Activated naive CD4-positive, alpha-beta T cell treated with anti-CD3 and anti-CD28 coated beads, Interleukin-2, amount 50 U/mL, for 16 hours (primary cell): ENCODE results near the gene TBX1.
"Not testable (repeated sequence)": the region's sequence is repeated elsewhere in the genome, so short reads cannot be mapped to it uniquely, and the experiment has no call there.

Source experiments
- DNase-seq: peaks from one replicate; pipeline ENCODE4 v3.0.0-alpha.2; 2020

Gene TBX1

DNA sequence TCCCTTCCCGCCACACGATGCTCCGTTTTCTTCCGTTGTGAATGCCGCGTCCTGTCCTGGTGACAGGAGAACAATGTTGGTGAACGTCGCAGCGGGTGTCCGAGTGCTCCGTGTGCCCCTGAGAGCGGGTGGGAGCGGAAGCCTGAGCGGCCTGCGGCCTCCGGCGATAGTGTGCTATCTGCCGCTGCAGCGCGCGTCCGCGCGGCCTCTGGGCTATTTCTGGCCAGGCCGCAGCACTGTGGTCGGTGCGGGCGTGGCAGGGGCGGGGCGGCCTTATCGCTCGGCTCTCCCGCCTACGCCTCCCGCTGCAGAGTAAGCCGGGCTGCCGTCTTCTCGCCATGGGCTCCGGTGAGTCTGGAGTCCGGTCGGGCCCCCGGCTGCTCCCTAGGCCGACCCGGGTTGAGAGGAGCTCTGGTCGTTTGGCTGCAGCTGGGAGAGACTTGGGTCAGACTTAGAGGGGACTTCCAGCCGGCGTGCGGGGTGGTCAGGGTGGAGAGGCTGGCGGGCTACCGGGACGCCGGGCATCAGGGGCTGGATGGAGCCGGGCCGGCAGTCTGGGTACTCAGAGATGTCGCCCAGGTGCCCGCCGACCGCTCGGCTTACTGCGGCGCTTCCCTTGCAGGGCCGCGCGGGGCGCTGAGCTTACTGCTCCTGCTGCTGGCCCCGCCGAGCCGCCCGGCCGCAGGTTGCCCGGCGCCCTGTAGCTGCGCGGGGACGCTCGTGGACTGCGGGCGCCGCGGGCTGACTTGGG lies 37.2 kb upstream of the TBX1 start, which contains the start of gene GP1BB:
TSS of gene GP1BB (plus strand) at position 308 of the 751 bp plus-strand sequence. CDS start at position 339, 31 bp downstream.
- peak; percentile 52 for DNase-seq

DNA sequence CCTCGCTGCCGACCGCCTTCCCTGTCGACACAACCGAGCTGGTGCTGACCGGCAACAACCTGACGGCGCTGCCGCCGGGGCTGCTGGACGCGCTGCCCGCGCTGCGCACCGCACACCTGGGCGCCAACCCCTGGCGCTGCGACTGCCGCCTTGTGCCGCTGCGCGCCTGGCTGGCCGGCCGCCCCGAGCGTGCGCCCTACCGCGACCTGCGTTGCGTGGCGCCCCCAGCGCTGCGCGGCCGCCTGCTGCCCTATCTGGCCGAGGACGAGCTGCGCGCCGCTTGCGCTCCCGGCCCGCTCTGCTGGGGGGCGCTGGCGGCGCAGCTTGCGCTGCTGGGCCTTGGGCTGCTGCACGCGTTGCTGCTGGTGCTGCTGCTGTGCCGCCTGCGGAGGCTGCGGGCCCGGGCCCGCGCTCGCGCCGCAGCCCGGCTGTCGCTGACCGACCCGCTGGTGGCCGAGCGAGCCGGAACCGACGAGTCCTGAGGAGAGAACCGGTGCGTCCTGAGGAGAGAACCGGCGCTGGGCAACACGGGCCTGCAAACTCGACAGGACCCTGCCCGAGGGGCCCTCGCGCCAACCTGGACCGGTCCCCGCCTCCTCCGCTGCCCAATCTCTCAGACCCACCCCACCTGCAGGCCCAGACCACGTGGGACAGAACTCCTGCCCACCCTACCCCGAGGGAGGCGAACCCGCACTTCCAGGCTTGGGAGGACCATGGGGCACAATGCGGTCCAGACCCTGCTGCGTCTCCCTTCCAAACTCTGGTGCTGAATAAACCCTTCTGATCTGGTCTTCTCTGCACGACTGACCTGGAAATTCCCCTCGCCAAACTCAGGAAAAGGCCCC lies 36.4 kb upstream of the TBX1 start:
- peak; percentile 47 for DNase-seq

DNA sequence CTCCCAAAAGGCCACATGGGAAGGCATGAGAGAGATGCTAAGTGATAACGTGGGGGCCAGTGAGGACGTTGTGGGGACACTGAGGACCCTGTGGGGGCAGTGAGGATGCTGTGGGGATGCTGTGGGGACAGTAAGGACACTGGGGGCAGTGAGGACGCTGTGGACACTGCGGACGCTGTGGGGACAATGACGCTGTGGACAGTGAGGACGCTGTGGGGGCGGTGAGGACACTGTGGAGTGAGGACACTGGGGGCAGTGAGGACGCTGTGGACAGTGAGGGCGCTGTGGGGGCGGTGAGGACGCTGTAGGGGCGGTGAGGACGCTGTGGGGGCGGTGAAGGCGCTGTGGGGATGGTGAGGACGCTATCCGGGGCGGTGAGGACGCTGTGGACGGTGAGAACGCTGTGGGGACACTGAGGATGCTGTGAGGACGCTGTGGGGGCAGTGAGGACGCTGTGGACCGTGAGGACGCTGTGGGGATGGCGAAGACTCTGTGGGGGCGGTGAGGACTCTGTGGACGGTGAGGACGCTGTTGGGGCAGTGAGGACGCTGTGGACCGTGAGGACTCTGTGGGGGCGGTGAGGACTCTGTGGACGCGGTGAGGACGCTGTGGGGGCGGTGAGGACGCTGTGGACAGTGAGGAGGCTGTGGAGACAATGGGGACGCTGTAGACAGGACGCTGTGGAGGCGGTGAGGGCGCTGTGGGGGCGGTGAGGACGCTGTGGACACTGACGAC lies 35.5 kb upstream of the TBX1 start:
- no peak for DNase-seq

DNA sequence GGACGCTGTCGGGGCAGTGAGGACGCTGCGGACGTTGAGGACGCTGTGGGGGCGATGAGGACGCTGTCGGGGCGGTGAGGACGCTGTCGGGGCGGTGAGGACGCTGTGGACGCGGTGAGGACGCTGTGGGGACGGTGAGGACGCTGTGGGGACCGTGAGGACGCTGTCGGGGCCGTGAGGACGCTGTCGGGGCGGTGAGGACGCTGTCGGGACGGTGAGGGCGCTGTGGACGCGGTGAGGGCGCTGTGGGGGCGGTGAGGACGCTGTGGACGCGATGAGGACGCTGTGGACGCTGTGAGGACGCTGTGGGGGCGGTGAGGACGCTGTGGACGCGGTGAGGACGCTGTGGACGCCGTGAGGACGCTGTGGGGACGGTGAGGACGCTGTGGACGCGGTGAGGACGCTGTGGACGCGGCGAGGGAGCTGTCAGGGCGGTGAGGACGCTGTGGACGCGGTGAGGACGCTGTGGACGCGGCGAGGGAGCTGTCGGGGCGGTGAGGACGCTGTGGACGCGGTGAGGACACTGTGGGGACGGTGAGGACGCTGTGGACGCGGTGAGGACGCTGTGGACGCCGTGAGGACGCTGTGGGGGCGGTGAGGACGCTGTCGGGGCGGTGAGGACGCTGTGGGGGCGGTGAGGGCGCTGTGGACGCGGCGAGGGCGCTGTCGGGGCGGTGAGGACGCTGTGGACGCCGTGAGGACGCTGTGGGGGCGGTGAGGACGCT lies 34.4 kb upstream of the TBX1 start:
- not testable (repeated sequence) for DNase-seq

DNA sequence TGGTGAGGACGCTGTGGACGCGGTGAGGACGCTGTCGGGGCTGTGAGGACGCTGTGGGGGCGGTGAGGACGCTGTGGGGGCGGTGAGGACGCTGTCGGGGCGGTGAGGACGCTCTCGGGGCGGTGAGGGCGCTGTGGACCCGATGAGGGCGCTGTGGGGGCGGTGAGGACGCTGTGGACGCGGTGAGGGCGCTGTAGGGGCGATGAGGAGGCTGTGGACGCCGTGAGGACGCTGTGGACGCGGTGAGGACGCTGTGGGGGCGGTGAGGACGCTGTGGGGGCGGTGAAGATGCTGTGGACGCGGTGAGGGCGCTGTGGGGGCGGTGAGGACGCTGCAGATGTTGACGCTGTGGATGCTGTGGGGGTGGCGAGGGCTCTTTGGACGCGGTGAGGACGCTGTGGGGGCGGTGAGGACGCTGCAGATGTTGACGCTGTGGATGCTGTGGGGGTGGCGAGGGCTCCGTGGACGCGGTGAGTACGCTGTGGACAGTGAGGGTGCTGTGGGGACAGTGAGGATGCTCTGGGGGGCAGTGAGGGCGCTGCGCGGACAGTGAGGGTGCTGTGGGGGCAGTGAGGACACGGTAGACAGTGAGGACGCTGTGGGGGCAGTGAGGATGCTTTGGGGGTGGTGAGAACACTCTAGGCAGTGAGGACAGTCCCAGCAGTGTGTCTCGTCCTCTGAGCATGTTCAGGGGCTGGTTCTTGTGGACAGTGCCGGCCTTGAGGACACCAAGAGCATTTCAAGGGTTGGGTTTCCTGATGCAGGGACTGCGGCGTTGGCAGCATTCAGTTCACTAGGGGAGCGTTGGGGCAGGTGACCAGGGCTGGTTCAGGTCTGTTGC lies 33.0 kb upstream of the TBX1 start:
- no peak for DNase-seq

DNA sequence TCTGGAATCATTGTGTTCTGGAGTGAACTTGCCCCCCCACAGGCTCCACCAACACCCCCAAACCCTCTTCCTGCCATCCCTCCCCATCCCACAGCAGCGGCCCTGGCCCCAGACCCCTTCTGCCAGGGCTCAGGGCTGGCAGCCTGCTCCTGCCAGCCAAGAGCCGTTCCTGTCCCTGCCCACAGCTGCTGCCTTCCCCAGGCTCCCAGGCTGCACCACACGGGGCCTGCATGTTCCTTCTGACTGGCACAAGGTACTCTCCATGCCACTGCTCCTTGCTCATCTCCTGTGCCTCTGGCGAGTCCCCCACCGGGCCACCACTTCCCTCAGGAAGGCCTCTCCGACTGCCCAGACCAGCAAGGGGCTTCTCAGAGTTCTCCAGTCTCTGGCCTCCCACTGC lies 32.3 kb upstream of the TBX1 start:
- DNase-seq: no peak

DNA sequence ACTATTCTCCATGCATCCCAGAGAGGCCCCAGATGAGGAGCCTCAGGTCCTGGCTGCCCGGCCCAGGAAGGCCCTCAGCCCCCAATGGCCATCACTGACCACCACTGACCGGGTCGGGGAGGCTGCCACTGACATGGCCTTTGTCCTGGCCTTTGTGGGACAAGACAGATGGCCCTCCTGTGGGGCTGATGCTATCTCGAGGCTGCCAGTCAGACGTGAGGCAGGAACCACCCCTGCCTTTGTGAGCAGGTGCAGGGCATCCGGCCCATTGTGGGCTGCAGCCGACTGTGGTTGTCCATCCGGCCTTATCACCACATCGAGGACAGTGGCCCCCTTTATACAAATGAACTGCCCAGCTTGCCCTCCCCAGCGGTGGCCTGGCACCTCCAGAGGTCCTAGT lies 31.7 kb upstream of the TBX1 start:
- no peak for DNase-seq

DNA sequence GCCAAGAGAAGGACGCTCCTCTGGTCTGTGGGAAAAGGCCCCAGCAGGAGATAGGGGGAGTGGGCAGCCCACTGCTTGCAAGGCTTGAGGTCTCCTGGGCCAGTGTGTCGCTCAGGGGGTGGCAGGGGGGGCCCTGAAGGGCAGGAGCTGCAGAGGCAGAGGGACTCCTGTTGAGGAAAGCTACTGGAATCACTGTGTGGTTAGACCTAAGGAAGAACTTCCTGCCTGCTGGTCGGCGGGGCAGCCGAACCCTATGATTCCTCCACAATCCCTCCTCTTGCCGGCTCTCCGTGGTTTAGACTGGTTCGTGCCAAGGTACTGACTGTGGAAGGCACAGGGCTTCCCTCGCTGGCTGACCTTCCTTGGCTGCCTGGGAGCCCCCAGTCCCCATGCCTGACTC lies 31.1 kb upstream of the TBX1 start:
- DNase-seq: no peak

DNA sequence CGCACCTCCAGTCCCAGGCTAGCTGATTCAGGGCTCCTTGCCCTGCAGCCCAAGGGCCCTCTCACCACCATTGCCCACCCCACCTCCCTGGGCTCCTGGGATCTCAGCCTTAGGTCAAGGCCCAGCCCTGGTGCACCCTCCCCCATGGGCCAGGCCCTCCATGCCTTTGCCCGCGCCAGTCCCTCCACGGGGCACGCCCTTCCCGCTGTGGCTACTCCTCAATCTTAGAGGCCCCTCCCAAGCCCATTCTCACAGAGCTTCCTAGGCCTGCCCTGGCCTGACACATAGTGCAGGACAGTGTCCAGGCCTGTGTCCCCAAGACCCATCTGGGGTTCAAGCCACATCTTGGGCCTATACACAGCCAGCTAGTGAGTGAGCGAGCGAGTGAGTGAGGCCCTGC lies 30.4 kb upstream of the TBX1 start:
- DNase-seq: no peak

DNA sequence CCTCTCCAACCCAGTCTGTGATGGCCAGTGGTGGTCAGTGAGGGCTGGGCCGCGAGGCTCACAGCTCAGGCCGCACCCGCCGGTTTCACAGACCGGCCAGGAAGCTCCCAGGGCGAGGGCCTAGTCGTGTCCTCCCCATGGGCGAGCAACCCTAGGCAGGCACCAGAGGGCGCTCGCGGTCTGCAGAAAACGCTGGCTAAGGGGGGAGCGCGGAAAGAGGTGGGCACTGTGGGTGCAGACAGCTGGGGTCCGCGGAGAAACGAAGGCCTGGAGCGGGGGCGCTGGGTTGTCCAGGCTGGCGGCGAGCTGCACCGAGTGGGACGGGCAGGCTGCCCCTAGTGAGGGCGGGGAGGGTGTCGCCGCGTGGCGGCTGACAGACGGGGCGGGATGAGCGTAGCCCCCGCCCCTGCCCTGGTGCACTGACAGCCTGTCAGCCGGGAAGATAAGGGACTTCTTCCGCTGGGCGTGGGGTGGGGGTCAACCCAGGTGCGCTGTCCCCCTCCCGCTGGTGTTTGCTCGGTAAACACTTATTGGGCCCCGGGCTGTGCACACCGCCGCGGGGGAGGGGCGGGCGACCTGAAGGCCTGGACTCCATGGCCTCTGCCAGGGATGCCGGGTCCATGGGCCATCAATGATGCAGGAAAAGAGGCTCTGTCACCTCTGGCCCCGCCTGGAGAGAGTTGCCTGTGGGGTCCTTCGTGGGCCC lies 29.8 kb upstream of the TBX1 start:
- DNase-seq: peak; percentile 87

DNA sequence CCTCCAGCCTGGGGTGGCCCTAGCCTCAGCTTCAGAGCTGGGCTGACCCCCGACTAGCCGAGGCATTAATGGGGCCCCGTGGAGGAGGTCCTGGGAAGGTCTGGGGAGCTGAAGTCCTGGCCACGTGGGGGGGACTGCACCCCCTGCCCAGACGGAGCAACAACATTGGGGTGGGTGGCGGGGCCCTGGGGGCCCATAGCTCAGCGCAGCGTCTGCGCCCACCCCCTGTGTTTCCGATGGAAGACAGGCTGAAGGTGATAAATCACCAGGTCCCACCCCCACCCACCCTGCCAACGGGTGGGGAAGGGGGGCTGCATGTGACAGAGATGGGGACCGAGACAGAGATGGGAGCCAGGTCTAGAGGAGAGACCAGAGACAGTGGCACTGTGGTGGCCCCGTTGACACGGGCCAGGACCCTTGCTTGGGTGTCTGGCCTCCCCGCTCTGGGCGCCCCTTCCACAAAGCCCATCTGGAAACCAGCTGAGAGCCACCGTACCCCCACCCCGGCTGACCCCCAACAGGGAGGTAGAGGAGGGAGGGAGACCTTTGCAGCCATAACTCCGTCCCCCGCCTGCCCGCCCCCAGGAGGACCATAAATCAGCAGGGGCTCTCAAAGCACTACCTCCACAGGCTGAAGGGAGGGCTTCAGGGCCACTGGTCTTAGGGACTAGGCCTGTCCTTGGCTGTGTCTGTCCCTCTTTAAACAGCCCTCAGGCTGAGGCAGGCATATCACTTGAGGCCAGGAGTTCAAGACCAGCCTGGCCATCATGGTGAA lies 29.0 kb upstream of the TBX1 start:
- no peak for DNase-seq

DNA sequence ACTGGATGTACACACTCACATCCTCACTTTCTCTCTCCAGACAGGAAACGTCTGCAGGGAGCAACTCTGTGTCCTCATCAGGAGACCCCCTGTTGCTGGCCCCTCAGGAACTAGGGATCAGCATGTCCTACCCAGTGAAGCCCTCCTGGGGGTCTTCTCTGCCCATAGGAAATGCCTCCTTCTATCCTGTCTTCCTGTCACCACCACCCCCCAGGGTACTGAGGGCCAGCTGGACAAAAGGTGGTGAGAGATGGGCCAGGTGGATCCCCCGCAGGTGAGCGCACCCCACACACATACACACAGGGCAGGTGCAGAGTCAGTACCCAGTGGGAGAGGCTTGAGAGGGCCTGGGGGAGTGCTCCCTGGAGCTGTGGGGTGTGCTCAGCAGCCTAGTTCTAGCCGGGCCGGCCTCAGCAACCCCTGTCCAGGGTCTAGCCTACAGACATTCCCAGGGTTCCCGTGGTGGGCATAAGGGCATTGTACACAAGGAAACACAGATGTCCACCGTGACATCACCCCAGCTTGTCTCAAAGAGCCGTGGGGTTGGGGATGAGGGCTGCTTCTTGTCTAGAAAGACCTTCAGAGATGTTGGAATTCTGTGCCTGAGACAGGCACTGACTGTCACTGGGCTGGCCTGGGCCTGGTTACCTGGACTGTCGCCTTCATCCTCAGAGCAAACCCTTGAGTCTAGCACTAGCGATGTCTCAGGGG lies 28.0 kb upstream of the TBX1 start:
- no peak for DNase-seq

DNA sequence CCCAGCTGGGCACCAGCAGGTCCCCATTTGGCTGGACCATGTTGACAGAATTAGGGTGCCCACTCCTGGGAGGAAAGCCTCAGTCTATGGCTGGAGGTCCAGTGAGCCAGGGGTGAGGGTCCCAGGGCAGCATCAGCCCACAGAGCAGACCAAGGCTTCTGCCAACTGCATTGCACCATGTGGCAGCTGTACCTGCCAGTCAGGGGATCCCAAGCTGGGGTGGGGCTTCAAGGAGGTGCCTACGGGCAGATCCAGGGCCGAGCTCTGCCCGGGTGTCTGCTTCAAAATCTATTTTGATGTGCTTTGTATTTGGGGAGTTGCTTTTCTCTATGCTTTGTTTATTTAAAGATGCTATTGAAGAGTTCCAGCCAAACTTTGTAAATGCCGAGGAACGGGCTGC lies 26.8 kb upstream of the TBX1 start:
- no peak for DNase-seq

DNA sequence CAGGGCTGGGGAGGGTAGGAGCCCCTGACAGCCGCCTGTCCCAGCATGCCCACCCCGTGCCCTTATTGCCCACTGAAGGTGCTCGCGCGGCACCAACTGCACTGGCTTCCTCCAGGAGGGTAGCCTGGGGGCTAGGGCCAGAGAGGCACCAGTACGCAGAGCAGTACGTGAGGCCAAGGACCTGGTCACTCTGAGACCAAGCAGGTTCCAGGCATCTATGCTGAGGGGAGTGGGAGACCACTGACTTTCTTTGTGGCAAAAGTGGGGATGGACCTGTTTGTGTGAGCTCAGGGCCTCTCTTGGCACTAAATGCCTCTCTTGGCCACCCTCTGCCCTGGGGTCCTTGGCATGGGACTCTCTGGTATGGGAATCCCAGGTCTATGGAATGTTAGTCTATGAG lies 26.4 kb upstream of the TBX1 start:
- no peak for DNase-seq

DNA sequence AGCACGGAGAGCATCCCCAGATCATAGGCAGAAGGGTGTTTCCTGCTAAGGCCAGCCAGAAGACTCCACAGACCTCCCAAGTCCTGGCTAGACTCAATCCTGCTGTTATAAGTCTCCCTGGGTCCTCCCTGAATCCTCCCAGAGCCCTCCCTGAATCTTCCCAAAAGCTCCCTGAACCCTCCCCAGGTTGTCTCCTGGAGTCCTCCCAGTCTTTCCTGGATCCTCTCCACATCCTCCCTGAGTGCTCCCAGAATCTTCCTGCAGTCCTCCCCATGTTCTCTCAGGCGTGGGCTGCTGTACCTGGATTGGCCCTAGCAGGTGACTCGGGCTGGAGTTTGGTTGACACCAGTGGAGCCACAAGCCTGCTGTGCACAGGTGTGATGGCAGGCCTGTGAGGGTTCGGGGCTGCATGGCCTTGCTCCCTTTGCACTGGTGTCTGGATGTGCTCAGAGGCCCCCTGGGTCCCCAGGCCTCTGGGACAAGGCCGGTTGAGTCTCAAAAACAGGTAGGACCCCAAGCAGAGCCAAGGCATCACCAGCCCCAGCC lies 25.7 kb upstream of the TBX1 start:
- no peak for DNase-seq

DNA sequence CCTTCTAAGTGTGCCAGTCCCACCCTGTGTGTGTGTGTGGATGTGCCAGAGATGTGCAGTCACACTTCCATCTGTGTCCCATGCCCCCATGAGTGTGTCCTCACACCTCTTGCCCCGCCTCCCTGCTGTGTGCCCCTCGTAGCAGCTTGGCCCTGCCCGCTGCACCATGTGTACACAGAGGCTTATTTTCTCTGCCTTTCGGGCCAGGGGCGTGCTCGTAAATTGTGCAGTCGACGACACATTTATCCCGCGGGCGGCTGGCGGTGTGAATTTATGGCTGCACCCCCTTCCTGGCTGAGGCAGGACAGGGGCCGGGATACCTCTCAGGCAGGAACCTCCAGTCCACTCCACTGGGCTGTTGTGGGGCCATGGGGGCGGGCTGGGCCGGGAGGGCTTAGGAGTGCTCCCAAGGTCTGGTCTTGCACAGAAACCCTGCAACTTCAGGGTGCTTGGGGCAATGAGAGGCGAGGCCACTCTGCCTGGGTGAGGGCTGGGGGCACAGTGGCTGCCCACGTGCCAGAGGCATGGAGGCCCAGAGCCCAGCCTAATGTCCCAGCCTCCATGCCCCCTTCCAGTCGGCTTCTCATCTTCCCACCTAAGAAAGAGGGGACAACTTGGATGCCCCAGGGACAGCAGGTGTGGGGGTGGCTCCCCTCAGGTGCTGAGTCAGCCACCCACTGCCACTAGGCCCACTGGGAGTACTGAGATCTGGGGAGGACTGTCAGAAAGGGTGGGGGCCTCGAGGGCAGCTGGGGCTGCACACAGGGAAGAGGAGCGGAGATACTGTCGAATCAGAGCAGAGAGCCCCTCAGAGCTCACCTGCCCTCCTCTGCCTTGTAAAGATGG lies 24.7 kb upstream of the TBX1 start:
- no peak for DNase-seq

DNA sequence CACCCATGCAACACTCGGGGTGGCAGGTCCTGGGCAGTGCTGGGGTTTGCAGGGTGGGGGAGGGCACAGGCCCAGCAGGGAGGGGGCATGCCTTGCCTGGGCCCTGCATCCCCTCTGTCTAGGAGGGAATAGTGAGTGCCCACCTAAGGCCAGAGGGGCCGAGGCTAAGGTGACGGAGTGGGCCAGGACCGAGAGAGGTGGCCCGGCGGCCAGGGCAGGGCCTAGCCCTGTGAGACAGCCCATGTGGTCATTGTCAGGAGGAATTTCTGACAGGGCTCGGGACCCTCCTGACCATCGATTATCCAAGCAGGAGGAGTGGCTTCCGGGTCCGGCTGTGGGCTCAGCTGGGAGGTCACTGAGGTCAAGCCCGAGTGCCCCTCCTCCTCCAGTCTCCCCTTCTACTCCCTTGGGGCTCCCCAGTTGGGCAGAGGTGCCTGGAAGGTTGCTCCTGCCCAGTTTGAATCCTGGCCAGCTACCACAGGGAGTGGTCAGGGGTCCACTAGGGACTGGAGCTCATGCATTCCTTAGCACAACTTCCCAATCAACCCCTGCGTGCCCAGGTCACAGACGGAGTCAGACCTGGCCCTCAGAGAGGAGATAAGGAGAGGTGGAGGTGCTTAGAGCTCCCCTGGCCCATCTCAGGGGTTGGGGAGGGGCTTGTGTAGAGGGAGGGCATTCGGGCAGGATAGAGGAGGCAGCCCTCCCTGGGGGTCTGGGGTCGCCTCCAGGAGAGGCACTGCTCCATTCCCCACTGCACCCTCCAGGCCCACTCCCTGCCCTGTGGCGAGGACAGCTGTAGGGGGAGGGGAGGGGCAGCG lies 22.5 kb upstream of the TBX1 start:
- DNase-seq: no peak
